ENCODE data around the gene TCOF1.

TCOF1 gene

DNA sequence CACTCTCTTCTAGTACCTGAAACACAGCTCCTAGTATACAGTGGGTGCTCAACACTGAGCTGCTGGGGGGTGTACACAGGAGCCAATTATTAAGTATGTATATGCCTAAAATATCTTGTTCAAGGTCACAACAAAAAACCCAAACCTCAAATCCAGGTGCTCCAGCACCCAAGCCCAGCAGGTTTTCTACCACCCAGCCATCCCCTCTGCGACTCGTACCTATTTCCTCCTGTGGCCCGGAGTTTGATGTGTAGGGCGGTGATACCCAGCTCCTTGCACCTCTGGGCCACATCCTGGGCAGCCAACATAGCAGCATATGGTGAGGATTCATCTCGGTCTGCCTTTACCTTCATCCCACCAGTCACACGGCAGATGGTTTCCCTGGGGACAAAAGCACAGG lies 89.1 kb downstream of the TCOF1 start:
- DNase-seq = no peak
- no peak overlapping the region for H4K8ac ChIP-seq (ENCODE audit: low read length)
- no peak overlapping the region for H3K4ac ChIP-seq (ENCODE audit: low read depth in 1 of 2, low read length in 2 of 2)
- no peak overlapping the region for H4K91ac ChIP-seq (ENCODE audit: low read length)
- peaks cover 10% of the 10 kb centered on the region for H3K4me1 ChIP-seq (ENCODE audit: control insufficient read depth, insufficient read depth, low read depth, low read length)
- no peak overlapping the region for H3K18ac ChIP-seq (ENCODE audit: low read depth in 1 of 2, low read length in 2 of 2)
- no peak overlapping the region for H3K27ac ChIP-seq (ENCODE audit: low read length, poor library complexity, severe bottlenecking)
- H3K9me3 ChIP-seq (ENCODE audit: control insufficient read depth, low read length) = no peaks in the 10 kb centered on the region
- peak overlapping the region in 1 of 2 experiments; percentile 17 for H3K4me3 ChIP-seq (ENCODE audit: insufficient read depth in 1 of 2, low read depth in 1 of 2, low read length in 2 of 2)
- H3K14ac ChIP-seq (ENCODE audit: low read length in 2 of 2) = peak overlapping the region in 1 of 2 experiments; percentile 7
- H2AFZ ChIP-seq (ENCODE audit: low read depth, low read length) = no peak overlapping the region
- no peak overlapping the region for H3K4me2 ChIP-seq (ENCODE audit: low read length, poor library complexity, severe bottlenecking)
- H3K36me3 ChIP-seq (ENCODE audit: control insufficient read depth in 1 of 2, insufficient read depth in 2 of 2, low read depth in 1 of 2, low read length in 2 of 2) = peaks cover 47 to 70% of the 10 kb centered on the region in 2 experiments
- H3K27me3 ChIP-seq (ENCODE audit: control insufficient read depth in 1 of 2, insufficient read depth in 1 of 2, low read length in 2 of 2) = no peaks in the 10 kb centered on the region
- 96% methylated on average over 6 of the region's 6 CpGs for WGBS
- H3K23ac ChIP-seq (ENCODE audit: low read length in 2 of 2) = no peak overlapping the region
- peaks cover 4% of the 10 kb centered on the region for H3K79me1 ChIP-seq (replicated peaks; ENCODE audit: low read length, poor library complexity, severe bottlenecking)
- no peak overlapping the region for H2BK120ac ChIP-seq (ENCODE audit: low read depth, low read length)
- H2BK5ac ChIP-seq (ENCODE audit: low read depth, low read length, poor library complexity, severe bottlenecking) = no peak overlapping the region
- no peak overlapping the region for H2BK12ac ChIP-seq (ENCODE audit: low read length in 2 of 2)
- peak overlapping the region; percentile 98 for H3K9ac ChIP-seq (ENCODE audit: low read length)
- no peak overlapping the region for H2AK5ac ChIP-seq (ENCODE audit: low read length, severe bottlenecking)
- H2BK15ac ChIP-seq (ENCODE audit: low read depth, poor library complexity, severe bottlenecking) = no peak overlapping the region

DNA sequence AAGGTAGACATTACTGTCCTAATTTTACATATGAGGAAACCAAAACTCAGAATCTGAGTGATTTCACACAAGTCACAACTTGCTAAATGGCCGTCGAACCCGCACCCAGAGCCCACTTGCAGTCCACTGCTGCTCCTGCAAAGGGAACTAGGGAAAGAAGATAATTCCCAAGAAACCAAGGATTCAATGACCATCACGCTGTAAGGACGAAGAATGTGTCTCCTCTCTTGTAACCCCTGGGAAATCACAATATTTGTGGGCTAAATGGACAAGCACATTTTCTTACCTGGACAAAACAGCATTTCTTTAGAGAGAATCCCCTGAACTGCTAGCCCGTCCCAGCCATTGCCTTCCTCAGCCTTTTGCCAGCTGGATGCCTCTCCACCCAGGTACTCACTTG lies 89.7 kb downstream of the TCOF1 start:
- no peak overlapping the region for H2AK5ac ChIP-seq (ENCODE audit: low read length, severe bottlenecking)
- H3K9ac ChIP-seq (ENCODE audit: low read length) = peak overlapping the region; percentile 98
- H3K14ac ChIP-seq (ENCODE audit: low read length in 2 of 2) = no peak overlapping the region
- no peaks in the 10 kb centered on the region for H3K27me3 ChIP-seq (ENCODE audit: control insufficient read depth in 1 of 2, insufficient read depth in 1 of 2, low read length in 2 of 2)
- no peak overlapping the region for H2BK5ac ChIP-seq (ENCODE audit: low read depth, low read length, poor library complexity, severe bottlenecking)
- no peak overlapping the region for H2BK12ac ChIP-seq (ENCODE audit: low read length in 2 of 2)
- no peak for DNase-seq
- no peak overlapping the region for H3K27ac ChIP-seq (ENCODE audit: low read length, poor library complexity, severe bottlenecking)
- peaks cover 7% of the 10 kb centered on the region for H3K4me1 ChIP-seq (ENCODE audit: control insufficient read depth, insufficient read depth, low read depth, low read length)
- H2AFZ ChIP-seq (ENCODE audit: low read depth, low read length) = no peak overlapping the region
- H3K4ac ChIP-seq (ENCODE audit: low read depth in 1 of 2, low read length in 2 of 2) = no peak overlapping the region
- H2BK120ac ChIP-seq (ENCODE audit: low read depth, low read length) = no peak overlapping the region
- no peaks in the 10 kb centered on the region for H3K9me3 ChIP-seq (ENCODE audit: control insufficient read depth, low read length)
- peaks cover 4% of the 10 kb centered on the region for H3K79me1 ChIP-seq (replicated peaks; ENCODE audit: low read length, poor library complexity, severe bottlenecking)
- H3K23ac ChIP-seq (ENCODE audit: low read length in 2 of 2) = no peak overlapping the region
- H4K91ac ChIP-seq (ENCODE audit: low read length) = no peak overlapping the region
- H3K4me2 ChIP-seq (ENCODE audit: low read length, poor library complexity, severe bottlenecking) = no peak overlapping the region
- H3K4me3 ChIP-seq (ENCODE audit: insufficient read depth in 1 of 2, low read depth in 1 of 2, low read length in 2 of 2) = peak overlapping the region in 1 of 2 experiments; percentile 88
- H3K36me3 ChIP-seq (ENCODE audit: control insufficient read depth in 1 of 2, insufficient read depth in 2 of 2, low read depth in 1 of 2, low read length in 2 of 2) = peaks cover 42 to 64% of the 10 kb centered on the region in 2 experiments
- H2BK15ac ChIP-seq (ENCODE audit: low read depth, poor library complexity, severe bottlenecking) = no peak overlapping the region
- no peak overlapping the region for H4K8ac ChIP-seq (ENCODE audit: low read length)
- no peak overlapping the region for H3K18ac ChIP-seq (ENCODE audit: low read depth in 1 of 2, low read length in 2 of 2)
- WGBS = over 99% methylated on average over 6 of the region's 6 CpGs

GRCh38 chr5:150448334-150448733 lies 90.8 kb downstream of the TCOF1 start:
- Histone ChIP-seq H3K18ac (ENCODE audit: low read depth in 1 of 2, low read length in 2 of 2) (no peak overlapping the region), H3K4me2 (ENCODE audit: low read length, poor library complexity, severe bottlenecking) (peak overlapping the region; percentile 82), H2BK15ac (ENCODE audit: low read depth, poor library complexity, severe bottlenecking) (no peak overlapping the region), H3K14ac (ENCODE audit: low read length in 2 of 2) (no peak overlapping the region), H3K27me3 (ENCODE audit: control insufficient read depth in 1 of 2, insufficient read depth in 1 of 2, low read length in 2 of 2) (no peaks in the 10 kb centered on the region), H2AK5ac (ENCODE audit: low read length, severe bottlenecking) (no peak overlapping the region), H3K4me3 (ENCODE audit: insufficient read depth in 1 of 2, low read depth in 1 of 2, low read length in 2 of 2) (peak overlapping the region in 1 of 2 experiments; percentile 88), H4K91ac (ENCODE audit: low read length) (no peak overlapping the region), H3K36me3 (ENCODE audit: control insufficient read depth in 1 of 2, insufficient read depth in 2 of 2, low read depth in 1 of 2, low read length in 2 of 2) (peaks cover 41 to 54% of the 10 kb centered on the region in 2 experiments), H3K4me1 (ENCODE audit: control insufficient read depth, insufficient read depth, low read depth, low read length) (peaks cover 7% of the 10 kb centered on the region), H2AFZ (ENCODE audit: low read depth, low read length) (no peak overlapping the region), H3K9ac (ENCODE audit: low read length) (peak overlapping the region; percentile 98), H2BK12ac (ENCODE audit: low read length in 2 of 2) (no peak overlapping the region), H3K9me3 (ENCODE audit: control insufficient read depth, low read length) (no peaks in the 10 kb centered on the region), H3K4ac (ENCODE audit: low read depth in 1 of 2, low read length in 2 of 2) (no peak overlapping the region), H3K79me1 (replicated peaks; ENCODE audit: low read length, poor library complexity, severe bottlenecking) (peaks cover 4% of the 10 kb centered on the region), H3K27ac (ENCODE audit: low read length, poor library complexity, severe bottlenecking) (no peak overlapping the region), H4K8ac (ENCODE audit: low read length) (no peak overlapping the region), H2BK5ac (ENCODE audit: low read depth, low read length, poor library complexity, severe bottlenecking) (no peak overlapping the region), H3K23ac (ENCODE audit: low read length in 2 of 2) (peak overlapping the region; percentile 15 to 50), H2BK120ac (ENCODE audit: low read depth, low read length) (no peak overlapping the region)
- WGBS = 0% methylated on average over 2 of the region's 4 CpGs
- peak; percentile 28 for DNase-seq

DNA sequence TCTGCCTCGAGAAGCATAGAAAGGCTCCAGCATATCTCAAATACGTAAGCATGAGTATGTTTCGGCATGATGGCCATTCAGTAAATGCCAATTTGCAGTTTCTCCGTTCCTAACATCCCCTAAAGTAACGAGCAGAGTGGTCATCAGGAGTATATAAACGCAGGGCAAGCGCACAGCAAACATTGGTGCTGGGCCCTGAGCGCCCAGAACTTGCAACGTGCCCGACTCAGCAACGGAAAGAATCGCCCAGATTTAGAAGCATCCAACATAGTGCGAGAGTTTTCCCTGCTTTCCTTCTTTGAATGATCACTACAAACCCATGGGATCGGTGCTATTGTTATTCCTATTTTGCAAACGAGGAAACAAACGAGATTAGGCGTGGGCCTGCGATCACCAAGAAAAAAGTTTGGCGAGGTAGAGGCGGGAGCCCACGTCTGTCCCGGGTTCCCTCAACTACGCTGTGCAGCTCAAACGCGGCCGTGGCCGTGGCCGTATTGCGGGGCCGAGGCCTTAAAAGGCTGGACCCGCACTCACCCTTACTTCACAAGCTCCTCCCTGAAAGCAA lies 91.5 kb downstream of the TCOF1 start:
- H3K27me3 ChIP-seq (ENCODE audit: control insufficient read depth in 1 of 2, insufficient read depth in 1 of 2, low read length in 2 of 2) = no peaks in the 10 kb centered on the region
- H3K4me1 ChIP-seq (ENCODE audit: control insufficient read depth, insufficient read depth, low read depth, low read length) = peaks cover 7% of the 10 kb centered on the region
- H3K36me3 ChIP-seq (ENCODE audit: control insufficient read depth in 1 of 2, insufficient read depth in 2 of 2, low read depth in 1 of 2, low read length in 2 of 2) = peaks cover 34 to 47% of the 10 kb centered on the region in 2 experiments
- peak overlapping the region; percentile 14 to 15 for H3K23ac ChIP-seq (ENCODE audit: low read length in 2 of 2)
- peak overlapping the region; percentile 82 for H3K4me2 ChIP-seq (ENCODE audit: low read length, poor library complexity, severe bottlenecking)
- H3K4ac ChIP-seq (ENCODE audit: low read depth in 1 of 2, low read length in 2 of 2) = peak overlapping the region; percentile 29 to 88
- peak overlapping the region; percentile 47 for H4K91ac ChIP-seq (ENCODE audit: low read length)
- H2BK120ac ChIP-seq (ENCODE audit: low read depth, low read length) = peak overlapping the region; percentile 11
- peaks cover 4% of the 10 kb centered on the region for H3K79me1 ChIP-seq (replicated peaks; ENCODE audit: low read length, poor library complexity, severe bottlenecking)
- no peaks in the 10 kb centered on the region for H3K9me3 ChIP-seq (ENCODE audit: control insufficient read depth, low read length)
- peak overlapping the region; percentile 98 for H3K9ac ChIP-seq (ENCODE audit: low read length)
- peak overlapping the region; percentile 97 for H4K8ac ChIP-seq (ENCODE audit: low read length)
- no peak overlapping the region for H2BK12ac ChIP-seq (ENCODE audit: low read length in 2 of 2)
- H2BK5ac ChIP-seq (ENCODE audit: low read depth, low read length, poor library complexity, severe bottlenecking) = peak overlapping the region; percentile 90
- no peak overlapping the region for H2BK15ac ChIP-seq (ENCODE audit: low read depth, poor library complexity, severe bottlenecking)
- peak overlapping the region; percentile 84 for H2AK5ac ChIP-seq (ENCODE audit: low read length, severe bottlenecking)
- H3K27ac ChIP-seq (ENCODE audit: low read length, poor library complexity, severe bottlenecking) = peak overlapping the region; percentile 98
- H3K4me3 ChIP-seq (ENCODE audit: insufficient read depth in 1 of 2, low read depth in 1 of 2, low read length in 2 of 2) = peak overlapping the region; percentile 77 to 88
- H3K18ac ChIP-seq (ENCODE audit: low read depth in 1 of 2, low read length in 2 of 2) = peak overlapping the region; percentile 65 to 98
- DNase-seq = peak; percentile 51
- WGBS = under 1% methylated on average over 25 of the region's 31 CpGs
- H2AFZ ChIP-seq (ENCODE audit: low read depth, low read length) = no peak overlapping the region
- peak overlapping the region in 1 of 2 experiments; percentile 73 for H3K14ac ChIP-seq (ENCODE audit: low read length in 2 of 2)

All from mesenchymal stem cell (in vitro differentiated cells and primary cell).